ENCODE measurements around the gene KTI12.

The KTI12 gene

DNA sequence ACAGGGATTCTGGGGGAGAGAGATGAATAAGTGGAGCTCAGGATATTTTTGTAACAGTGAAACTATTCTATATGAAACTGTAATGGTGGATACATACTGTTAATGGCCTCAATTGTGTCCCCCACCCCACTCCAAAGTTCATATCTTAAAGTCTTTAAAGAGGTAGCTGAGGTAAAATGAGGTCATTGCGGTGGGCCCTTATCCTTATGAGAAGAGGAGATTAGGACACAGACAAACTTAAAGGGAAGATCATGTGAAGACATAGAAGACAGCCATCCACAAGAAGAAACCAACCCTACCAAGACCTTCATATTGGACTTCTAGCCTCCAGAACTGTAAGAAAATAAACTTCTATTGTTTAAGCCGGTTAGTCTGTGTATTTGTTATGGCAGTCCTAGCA, 11.6 kb upstream of the KTI12 start:
- Mint-ChIP-seq H3K27me3 (ENCODE audit: low read depth) (no peaks in the 10 kb centered on the region), H3K4me3 (no peak overlapping the region), H3K36me3 (ENCODE audit: low read depth) (peaks cover 20% of the 10 kb centered on the region), H3K9me3 (no peaks in the 10 kb centered on the region), H3K4me1 (no peaks in the 10 kb centered on the region), H3K27ac (no peak overlapping the region)
- TF ChIP-seq, protein P1, sequence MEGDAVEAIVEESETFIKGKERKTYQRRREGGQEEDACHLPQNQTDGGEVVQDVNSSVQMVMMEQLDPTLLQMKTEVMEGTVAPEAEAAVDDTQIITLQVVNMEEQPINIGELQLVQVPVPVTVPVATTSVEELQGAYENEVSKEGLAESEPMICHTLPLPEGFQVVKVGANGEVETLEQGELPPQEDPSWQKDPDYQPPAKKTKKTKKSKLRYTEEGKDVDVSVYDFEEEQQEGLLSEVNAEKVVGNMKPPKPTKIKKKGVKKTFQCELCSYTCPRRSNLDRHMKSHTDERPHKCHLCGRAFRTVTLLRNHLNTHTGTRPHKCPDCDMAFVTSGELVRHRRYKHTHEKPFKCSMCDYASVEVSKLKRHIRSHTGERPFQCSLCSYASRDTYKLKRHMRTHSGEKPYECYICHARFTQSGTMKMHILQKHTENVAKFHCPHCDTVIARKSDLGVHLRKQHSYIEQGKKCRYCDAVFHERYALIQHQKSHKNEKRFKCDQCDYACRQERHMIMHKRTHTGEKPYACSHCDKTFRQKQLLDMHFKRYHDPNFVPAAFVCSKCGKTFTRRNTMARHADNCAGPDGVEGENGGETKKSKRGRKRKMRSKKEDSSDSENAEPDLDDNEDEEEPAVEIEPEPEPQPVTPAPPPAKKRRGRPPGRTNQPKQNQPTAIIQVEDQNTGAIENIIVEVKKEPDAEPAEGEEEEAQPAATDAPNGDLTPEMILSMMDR (IDR thresholded peaks at IDR 0.05; ENCODE audit: unreplicated experiment in 3 of 3): no peak

GRCh38 chr1:52041551-52042185, 8.1 kb upstream of the KTI12 start:
- Mint-ChIP-seq H3K36me3 (ENCODE audit: low read depth) (peaks cover 27% of the 10 kb centered on the region), H3K4me3 (no peak overlapping the region), H3K4me1 (no peaks in the 10 kb centered on the region), H3K27me3 (ENCODE audit: low read depth) (no peaks in the 10 kb centered on the region), H3K27ac (no peak overlapping the region), H3K9me3 (no peaks in the 10 kb centered on the region)
- TF ChIP-seq, protein P1 (IDR thresholded peaks at IDR 0.05; ENCODE audit: unreplicated experiment in 3 of 3): no peak

- Mint-ChIP-seq H3K27me3 (ENCODE audit: low read depth) (no peaks in the 10 kb centered on the region), H3K4me3 (no peak overlapping the region), H3K27ac (no peak overlapping the region), H3K9me3 (no peaks in the 10 kb centered on the region), H3K36me3 (ENCODE audit: low read depth) (peaks cover 17% of the 10 kb centered on the region), H3K4me1 (peaks cover 9% of the 10 kb centered on the region)
- TF ChIP-seq, protein P1 (IDR thresholded peaks at IDR 0.05; ENCODE audit: unreplicated experiment in 3 of 3): no peak
These were observed 4.3 kb upstream of the KTI12 start for GRCh38 chr1:52037909-52038308.

DNA sequence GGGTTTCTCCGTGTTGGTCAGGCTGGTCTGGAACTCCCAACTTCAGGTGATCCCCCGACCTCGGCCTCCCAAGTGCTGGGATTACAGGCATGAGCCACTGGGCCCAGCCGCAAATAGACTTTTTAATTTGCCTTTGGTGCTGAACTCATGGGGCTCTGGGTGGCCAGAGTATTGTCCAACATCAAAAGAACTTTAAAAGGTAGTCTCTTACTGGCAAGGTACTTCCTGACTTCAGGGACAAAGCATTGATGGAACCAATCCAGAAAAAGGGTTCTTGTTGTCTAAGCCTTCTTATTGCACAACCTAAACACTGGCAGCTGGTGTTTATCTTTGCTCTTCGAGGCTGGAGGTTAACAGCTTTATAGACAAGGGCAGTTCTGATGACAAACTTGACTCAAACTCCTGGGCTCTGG, 3.8 kb upstream of the KTI12 start:
- H3K9me3 Mint-ChIP-seq: no peaks in the 10 kb centered on the region
- H3K4me1 Mint-ChIP-seq: peaks cover 11% of the 10 kb centered on the region
- peaks cover 17% of the 10 kb centered on the region for H3K36me3 Mint-ChIP-seq (ENCODE audit: low read depth)
- TF ChIP-seq, protein P1 (IDR thresholded peaks at IDR 0.05; ENCODE audit: unreplicated experiment in 3 of 3): no peak
- H3K27me3 Mint-ChIP-seq (ENCODE audit: low read depth): no peaks in the 10 kb centered on the region
- H3K27ac Mint-ChIP-seq: no peak overlapping the region
- H3K4me3 Mint-ChIP-seq: no peak overlapping the region

DNA sequence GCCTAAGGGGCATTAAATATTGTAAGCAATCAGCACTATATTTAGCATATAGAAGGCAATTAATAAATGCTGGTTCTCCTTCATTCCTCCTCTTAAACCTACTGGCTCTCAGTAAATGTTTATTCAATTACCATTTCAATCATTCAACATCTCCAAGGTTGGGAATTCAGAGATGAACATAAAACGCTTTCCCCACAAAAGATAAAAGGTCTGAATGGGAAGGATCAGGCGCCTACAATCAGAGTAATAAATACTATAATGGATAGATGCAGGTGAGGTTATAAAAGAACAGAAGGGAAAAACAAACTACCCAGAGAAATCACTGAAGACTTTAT, 407 bp upstream of the KTI12 start:
- Mint-ChIP-seq H3K9me3 (no peaks in the 10 kb centered on the region), H3K36me3 (ENCODE audit: low read depth) (peaks cover 17% of the 10 kb centered on the region), H3K4me1 (peaks cover 37% of the 10 kb centered on the region), H3K4me3 (peak overlapping the region; percentile 89 to 94 (median 92)), H3K27me3 (ENCODE audit: low read depth) (no peaks in the 10 kb centered on the region), H3K27ac (peak overlapping the region; percentile 89 to 91 (median 91))
- TF ChIP-seq, protein P1 (IDR thresholded peaks at IDR 0.05; ENCODE audit: unreplicated experiment in 3 of 3): no peak

GRCh38 chr1:52032785-52033131, 852 bp downstream of the KTI12 start:
- Mint-ChIP-seq H3K9me3 (no peaks in the 10 kb centered on the region), H3K27me3 (ENCODE audit: low read depth) (no peaks in the 10 kb centered on the region), H3K4me3 (peak overlapping the region; percentile 89 to 94 (median 92)), H3K27ac (peak overlapping the region; percentile 62 to 91 (median 89)), H3K4me1 (peaks cover 37% of the 10 kb centered on the region), H3K36me3 (ENCODE audit: low read depth) (peaks cover 11% of the 10 kb centered on the region)
- TF ChIP-seq, protein P1 (IDR thresholded peaks at IDR 0.05; ENCODE audit: unreplicated experiment in 3 of 3): no peak

Measured in nephron (organoid).